GM18499 (cell line): ENCODE measurements around the gene EFCAB8.

ENCODE experiments used
- ATAC-seq: cut with Tn5 transposase; IDR thresholded peaks from one replicate; pipeline ENCODE4 v1.9.1; 2021; ENCODE audit warnings: moderate number of reproducible peaks; ENCODE audit not compliant: insufficient read depth, unreplicated experiment

EFCAB8 gene, protein sequence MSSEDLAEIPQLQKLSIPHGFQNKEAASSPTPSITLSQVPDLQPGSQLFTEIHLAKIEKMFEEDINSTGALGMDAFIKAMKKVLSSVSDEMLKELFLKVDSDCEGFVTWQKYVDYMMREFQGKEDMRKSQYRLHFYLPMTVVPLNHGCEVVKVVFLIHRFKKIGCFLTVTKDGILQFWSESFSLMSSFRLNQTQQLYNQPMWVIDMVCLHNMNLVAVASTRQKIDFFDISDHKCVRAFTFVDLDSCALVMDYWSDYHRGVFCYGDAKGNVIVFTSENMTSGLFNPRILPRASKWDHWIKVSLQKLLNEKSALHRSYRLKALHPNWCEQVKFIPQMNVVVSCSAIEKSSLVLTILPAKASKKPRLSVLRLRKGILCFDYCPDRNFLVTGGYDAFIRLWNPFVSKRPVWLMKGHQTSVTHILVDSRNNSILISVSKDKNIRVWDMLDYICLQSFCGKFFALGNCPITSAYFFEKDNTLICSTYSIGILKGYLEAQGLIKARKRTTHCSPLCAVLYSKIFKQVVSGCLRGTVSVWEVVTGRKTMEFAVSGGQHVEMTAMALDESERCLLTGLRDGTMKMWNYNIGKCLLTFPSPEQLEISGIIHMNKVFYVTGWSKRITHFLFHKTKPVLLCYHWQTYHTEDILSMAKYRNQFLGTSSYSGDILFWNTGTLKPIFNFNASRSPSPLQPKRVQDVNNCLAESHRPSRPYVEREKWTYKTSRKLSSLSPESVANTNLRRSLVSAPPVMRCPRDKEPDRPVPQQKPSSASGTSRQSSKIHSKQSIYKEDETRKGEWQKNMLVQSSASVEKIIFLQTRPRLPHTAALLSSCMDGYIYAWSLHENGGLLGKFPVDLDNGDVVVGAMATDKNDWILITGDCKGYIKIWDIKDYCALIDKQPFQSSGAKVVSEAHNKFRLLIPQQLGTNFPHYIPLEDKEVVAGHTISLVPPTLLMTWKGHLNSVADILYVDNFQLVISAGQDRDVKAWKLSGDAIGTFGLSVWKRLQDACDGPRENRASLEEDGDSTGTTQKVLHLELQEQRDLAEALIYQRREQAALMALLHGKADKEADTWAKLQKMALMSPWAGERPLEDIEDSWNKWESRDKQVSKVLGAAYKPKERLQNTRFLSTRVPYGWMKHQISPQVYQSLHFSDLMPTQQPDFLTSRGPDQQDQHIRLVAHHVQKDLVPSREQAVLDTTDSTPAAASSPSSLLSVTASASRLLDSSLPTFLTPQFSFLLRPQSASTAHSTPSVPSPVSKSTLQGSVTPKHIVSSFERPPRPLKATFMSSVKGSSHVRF

DNA sequence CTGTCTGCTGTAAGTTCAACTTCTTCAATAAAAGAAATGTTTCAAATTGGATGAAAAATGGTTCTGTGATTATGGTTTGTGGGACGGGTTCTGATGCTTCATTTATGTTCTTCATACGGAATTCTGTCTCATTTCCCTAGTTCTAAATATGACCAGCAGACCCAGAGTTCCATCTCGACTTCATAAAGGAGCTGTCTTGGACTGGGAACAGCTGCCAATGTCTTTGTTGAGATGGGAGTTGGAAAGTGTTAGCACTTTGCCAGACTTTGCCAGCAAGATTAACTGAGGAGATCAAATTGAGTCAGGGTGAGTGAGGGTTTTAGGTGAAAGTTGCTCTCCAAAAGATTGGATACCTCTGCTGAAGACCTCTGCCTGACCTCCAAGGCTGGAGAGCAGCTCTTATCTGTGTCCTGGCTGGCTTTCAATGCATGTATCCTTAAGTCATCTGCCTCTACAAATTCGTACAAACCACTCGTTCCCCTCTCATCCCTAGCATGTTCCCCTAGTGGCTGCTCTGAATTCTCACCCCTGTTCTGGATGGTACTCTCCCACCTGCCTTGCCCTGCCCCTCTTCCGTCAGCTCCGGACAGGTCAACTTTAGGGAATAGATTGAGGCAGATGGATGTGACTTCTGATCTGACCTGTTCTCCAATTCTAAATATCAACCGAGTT is at the start of gene EFCAB8:
TSS of gene EFCAB8 (plus strand) at position 223 of the 672 bp plus-strand sequence. CDS start 4,870 bp downstream, outside the sequence.
- ATAC-seq = no peak

DNA sequence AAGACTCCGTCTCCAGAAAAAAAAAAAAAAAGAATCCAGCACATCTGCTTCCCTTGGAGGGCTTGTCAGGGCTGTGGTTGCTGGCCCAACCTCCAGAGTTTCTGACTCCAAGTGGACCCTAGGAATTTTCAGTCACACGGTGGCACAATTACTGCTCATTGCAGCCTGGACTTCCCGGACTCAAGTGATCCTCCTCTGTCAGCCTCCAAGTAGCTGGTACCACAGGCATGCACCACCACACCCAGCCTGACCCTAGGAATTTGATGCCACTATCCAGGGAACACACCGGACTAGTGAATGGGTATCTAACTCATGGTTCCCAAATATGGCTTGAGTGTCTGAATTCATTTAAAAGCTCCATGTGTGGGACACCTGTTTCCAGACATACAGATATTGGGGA is 48.8 kb upstream of the EFCAB8 start:
- ATAC-seq = no peak

DNA sequence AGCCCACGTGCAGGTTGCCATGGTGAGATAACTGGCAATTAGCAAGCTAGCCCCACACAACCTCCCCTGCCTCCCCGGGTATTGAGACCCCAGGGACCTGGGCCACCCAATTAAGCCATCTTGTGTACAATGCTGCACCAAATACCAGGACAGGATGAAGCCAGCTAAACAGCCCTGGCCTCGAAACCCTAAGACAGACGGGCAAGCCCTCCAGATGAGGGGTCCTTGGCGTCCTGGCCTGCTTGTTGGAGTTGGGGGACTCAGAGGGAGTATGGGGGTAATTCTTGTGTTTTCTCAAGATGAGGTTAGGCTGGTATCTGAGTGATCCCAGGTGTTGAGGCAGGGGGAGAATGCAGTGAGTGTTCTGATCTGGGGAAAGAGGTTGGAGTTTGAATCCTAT is 47.8 kb upstream of the EFCAB8 start:
- ATAC-seq = no peak

DNA sequence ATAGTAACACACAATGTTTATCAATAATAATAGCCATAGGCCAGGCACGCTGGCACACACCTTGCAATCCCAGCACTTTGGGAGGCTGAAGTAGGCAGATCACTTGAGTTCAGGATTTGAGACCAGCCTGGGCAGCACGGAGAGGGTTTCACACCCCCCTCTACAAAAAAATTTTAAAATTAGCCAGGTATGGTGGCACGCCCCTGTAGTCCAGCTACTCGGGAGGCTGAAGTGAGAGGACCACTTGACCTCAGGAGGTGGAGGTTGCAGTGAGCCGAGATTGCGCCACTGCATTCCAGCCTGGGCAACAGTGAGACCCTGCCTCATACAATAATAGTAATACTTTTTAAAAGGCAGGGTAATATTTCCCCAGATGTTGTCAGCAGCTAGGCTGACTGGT is 46.8 kb upstream of the EFCAB8 start:
- no peak for ATAC-seq

DNA sequence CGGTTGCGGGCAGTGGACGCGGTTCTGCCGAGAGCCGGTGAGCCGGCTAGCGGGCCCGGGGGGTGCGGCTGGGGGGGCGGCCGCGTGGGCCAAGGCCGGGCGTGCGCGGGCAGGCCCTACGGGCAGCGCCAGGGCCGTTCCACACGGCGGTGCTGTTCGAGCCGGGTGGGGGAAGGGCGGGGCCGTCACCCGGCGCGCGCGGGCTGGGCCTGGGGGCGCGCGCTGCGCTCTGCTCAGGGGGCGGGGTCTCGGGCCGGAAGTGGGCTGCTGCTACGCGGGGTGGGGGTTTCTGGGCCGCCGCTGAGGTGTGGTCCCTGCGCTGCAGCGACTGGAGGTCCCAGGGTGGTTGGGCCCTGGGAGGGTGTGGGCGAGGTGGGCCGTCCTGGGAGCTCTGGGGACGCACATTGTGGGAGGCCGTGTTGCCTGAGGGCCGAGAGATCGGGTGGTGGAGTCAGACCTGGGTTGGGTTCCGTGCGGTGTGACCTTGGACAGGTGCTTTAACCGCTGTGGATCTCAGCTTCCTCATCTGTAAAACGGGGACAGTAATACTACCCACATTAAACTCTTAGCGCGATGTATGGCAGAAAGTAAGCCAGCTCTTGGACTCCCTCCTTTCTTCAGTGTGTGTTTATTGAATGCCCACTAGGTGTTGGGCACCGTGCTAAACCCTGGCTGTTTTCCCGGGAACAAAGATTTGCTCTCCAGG is 38.6 kb upstream of the EFCAB8 start:
- peak; percentile 19 for ATAC-seq

DNA sequence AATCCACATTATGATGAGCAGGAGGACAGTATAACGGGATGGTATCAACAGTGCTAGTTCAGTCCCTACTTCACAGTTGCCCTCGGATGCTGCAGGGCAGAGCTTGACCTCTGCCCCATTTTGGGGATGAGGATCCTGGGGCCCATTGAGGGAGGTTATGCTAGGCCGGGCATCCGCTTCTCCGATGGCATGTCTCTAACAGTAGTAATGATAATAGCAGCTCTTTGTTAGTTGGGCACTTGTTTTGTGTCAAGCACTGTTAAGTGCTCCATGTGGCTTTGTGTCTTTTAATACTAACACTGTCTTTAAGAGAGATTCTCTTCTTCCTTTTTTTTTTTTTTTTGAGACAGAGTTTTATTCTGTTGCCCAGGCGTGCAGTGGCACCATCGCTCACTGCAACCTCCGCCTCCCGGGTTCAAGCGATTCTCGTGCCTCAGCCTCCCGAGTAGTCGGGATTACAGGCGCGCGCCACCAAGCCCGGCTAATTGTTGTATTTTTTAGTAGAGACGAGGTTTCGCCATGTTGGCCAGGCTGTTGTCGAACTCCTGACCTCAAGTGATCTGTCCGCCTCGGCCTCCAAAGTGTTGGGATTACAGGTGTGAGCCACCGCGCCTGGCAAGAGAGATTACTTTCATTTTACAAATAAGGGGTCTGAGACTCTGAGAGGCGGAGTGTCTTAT is 37.9 kb upstream of the EFCAB8 start:
- peak; percentile 6 for ATAC-seq

DNA sequence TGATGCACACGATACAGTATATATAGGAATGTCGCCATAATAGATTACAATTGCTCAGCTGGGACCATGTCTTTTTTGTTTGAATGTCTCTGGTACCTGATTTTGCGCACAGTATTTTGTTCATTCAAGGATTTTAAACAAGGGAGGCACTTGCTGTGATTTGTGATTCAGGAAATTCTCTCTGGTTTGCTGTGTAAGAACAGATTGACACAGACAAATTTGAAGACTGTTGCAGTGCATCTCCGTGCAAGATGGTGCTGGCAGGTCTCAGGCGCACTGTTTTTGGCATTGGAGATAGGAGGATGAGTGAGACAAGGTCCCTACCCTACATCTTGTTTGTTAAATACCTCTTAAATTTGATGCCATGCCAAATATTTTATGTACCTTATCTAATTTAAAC is 36.5 kb upstream of the EFCAB8 start:
- no peak for ATAC-seq

DNA sequence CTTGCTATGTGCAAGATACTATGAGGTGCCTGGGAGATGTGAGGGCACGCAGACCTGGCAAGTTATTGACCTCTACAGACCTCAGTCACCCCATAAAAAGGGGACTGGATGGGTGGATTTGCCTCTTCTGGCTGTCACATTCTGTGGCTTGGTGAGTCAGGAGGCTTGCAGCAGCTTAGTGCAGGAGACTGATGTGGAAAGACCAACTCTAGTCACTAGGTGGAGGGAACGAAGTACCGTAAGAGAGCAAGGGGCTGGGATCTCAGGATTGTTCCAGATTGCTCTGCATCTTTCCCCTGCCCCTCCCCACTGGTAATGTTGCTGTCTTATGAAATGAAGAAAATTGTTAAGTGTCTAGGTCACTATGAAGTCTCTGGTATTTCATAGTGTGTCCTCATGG is 35.6 kb upstream of the EFCAB8 start:
- ATAC-seq = no peak

DNA sequence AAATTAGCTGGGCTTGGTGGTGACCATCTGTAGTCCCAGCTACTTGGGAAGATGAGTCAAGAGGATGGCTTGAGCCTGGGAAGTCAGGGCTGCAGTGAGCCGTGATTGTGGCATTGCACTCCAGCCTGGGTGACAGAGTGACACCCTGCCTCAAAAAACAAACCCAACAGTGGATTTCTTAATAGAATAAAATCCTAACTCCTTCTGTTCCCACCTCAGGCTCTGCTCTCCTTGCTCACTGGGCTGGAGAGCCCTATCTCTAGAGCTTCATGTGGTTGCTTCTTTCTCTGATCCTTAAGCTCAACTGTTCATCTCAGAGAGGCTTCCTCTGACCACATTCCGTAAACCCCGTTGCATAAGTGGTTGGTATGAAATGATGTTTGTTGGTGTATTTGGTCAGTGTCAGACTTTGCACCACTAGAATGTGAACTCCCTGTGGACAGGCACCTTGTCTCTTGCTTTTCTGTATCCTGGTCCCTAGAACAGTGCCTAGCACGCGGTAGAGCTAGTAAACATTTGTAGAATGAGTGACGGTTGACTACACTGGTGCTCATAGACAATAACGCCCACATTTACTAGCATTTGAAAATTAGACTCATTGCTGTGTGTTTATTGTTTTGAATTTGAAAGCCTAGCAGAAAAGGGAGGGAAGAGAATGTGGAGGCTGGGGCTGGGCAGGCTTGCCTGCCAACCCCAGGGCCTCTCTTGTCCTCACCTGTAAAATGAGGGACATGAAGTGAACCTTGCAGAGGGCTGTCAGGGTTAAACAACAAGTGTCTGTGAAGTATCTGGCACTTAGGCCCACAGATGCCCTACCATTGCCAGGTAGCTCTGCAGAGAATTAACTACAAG is 34.8 kb upstream of the EFCAB8 start:
- no peak for ATAC-seq

DNA sequence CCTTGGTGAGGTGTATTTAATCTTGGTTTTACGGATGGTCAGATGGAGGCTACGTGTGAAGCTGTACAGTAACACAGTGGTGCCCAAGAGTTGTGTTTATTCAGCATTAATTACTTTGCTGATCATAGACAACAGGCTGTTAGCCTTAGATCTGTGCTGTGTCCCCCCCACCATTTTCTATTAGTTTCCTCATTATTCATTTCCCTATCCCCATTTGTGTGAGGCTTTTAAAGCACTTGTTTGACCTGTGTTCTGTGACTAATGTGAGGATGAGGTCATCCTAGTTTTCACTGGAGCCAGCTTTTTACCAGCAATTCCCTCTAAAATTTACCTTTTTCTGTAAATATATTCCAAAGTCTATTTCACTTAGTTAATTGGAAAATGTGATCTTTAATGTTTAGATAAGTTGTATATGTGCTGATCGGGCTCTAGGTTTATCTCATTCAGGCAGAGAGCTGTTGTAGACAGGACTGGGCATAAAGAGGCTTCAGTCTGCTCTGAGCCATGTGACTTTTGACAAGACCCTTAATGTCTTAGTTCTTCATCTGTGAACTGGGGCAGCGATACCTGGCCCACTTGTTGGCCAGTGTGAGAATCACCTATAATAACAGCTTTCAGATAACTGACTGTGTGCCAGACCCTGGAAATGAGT is 30.6 kb upstream of the EFCAB8 start:
- no peak for ATAC-seq

DNA sequence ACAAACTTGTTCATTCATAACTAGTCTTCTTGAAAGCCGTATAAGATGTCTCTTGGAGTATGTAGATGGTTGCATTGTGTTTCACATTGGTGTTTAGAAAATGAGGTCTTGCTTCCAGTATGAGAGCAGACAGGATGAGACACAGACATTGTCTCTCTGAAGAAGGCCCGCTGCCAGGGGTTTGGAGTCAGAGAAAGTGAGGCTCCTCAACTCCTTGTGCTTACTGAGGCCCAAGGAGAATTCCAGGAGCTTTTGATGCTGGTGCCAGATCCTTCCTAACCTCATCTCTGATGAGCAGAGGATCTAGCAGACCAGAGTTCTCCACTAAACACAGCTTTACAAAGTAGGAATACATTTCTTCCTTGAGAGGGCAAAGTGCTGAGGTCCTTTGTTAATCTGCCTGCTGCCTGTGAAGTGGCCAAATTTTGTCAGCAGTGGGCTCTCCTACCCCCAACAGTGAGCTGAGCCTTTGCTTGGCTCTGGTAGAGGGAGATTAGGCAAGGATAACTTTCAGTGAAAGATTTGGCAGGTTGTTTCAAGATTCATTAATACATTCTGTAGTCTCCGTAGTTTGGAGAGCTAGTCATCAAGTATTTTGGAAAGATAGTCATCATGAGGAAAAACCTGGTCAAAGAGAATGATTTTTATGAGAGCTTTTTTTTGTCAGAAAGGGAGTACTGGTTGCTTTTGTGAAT is 29.3 kb upstream of the EFCAB8 start:
- no peak for ATAC-seq

DNA sequence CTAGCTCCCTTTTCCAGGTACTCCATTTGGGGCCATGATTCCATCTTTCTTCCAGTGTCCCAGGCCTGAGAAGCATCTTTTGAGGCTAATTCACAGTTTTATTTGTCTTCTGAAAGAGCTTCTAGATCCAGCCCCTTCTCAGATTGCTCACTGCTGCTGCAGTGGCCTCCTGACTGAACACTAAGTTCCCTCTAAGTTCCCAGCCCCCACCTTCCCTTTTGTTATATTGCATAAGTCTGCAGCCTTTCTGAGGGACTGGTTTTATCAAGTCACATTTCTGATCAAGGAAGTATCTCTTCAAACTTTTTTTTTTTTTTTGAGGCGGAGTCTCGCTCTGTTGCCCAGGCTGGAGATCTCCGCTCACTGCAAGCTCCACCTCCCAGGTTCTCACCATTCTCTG is 28.3 kb upstream of the EFCAB8 start:
- ATAC-seq = no peak

DNA sequence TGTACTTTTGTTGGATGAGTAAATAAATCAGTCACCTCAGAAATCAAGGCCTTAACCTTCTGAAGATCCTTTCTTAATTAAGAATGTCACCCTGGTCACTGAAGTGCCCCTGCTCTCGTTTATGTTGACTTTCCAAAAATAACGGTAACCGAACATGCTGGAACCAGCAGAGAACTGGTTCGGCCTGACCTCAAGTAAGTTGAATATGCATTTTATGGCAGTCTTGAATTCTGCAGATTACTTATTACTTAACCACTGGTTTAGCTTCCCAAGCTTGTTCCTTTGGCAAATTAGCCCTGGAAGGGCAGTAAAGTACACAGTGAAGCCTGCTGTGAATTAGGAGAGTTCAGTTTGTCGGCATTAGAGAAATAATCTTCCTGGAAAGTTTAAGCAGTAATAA is 26.7 kb upstream of the EFCAB8 start:
- ATAC-seq = no peak

DNA sequence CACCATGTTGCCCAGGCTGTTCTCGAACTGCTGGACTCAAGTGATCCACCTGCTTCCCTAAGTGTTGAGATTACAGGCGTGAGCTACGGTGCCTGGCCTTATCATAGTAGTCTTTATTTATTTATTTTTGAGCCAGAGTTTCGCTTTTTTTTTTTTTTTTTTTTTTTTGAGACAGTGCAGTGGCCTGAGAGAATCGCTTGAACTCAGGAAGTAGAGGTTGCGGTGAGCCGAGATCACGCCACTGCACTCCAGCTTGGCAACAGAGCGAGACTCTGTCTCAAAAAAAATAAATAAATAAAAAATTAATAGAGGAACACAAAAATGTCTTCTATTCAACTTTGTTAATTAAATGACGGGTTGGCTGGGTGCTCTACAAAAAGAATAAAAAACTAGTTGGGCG is 26.1 kb upstream of the EFCAB8 start:
- ATAC-seq = no peak

DNA sequence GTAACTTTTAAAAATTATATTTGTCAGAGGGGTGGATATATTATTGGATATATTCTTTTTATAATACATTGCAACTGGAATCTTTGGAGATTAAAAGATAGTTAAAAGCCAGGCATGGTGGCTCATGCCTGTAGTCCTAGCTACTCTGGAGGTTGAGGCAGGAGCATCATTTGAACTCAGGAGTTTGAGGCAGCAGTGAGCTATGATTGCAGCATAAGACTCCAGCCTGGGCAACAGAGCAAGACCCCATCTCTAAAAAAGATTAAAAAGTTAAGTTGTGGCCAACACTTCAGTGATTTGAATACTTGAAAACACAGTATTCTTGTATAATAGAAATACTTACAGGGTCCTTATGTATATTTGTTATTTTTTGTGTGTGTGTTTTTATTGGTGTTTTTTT is 23.8 kb upstream of the EFCAB8 start:
- no peak for ATAC-seq

DNA sequence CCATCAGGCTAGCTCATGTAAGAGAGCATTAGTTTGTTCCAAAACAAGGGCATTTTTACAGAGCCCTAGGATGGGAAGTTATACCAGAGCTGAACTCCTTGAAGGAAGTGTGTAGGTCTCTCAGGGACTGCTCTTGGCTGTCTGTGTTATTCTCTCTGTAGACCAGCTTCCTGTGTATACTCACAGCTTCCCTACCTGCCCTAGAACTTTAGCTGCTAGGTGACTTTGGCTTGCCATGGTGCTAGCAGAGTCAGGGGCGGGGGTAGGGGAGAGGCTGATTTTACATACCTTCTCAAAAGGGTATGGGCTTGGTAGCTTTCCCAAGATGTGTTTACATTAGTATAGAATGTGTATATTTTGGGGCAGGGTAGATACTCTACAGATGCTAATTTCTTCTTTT is 21.6 kb upstream of the EFCAB8 start:
- ATAC-seq = no peak
